HuH-7.5 (cell line): ENCODE data around the gene OPRL1.

ENCODE experiments used
- DNase-seq: peaks from one replicate; pipeline ENCODE4 v3.0.0; 2011; ENCODE audit warnings: low spot score

Gene OPRL1

DNA sequence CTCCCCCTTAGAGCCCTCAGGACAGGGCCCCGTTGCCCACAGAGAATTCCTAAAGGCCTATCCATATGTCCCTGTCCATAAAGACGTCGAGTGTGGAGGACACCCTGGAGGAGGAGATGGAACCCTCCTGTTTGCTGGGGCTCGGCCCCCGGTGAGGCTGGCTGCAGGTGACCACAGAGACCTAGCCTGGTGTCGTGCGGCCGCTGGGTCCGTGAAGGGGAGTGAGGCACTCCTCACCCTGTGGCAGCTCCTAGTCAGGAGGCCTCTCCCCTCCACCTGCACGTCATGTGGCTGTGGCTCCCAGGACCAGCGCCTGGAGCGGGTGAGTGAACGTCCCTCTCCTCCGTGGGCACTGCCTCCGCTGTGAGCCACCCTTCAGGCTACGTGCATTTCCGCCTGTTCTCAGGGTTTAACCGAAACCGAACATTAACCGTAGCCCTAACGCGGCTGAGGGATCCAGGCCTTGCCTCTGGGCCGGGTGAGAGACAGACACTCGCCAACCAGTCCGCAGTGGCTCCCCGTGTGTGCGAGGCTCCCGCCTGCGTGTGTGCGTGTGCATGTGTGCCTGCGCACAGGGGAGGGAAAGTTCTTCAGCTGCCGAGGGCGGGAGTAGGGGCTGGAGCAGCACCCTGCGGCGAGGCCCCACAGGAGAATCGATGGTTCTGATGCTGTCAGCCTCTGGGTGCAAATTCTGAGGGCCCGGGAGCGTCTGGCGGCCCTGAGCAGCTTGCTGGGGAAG lies 22.8 kb upstream of the OPRL1 start:
- DNase-seq = no peak

DNA sequence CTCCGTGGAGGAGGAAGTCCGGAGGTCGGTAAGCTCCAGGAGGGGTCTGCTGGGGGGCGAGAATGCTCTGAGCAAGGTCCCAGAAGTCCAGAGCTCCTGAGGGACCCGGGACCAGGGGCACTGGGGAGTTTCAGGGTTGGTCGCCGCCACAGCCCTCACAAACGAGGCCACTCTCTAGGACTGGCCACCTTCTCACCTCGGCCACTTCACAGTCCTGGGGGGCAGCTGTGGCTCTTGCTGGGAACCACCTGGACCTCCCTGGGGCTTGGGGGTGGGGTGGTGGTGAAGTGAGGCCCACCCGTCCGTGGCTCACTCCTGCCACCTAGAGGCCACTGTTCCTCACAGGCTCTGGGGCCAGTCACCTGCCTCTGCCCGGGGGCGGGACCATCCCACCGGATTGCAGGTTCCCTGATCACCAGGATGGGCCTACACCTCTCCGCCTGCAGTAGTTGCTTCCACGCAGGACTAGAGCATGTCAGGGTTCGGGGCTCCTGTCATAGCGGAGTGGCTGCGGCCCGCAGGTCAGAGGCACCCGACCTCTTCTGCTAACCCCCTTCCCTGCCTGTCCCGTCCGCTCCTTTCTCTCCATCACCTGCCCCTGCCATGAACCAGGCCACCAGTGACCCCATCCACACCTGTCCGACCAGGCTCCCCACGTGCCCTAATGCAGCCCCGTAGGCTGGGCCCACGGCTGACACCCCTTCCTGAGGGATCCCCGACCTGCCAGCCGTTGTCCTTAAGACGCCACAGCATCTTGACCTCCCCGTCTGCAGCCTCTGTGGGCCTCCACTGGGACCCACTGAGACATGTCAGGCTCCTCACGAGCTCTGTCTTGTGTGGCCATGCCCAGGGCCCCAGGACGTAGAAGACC lies 22.0 kb upstream of the OPRL1 start:
- peak; percentile 99 for DNase-seq

DNA sequence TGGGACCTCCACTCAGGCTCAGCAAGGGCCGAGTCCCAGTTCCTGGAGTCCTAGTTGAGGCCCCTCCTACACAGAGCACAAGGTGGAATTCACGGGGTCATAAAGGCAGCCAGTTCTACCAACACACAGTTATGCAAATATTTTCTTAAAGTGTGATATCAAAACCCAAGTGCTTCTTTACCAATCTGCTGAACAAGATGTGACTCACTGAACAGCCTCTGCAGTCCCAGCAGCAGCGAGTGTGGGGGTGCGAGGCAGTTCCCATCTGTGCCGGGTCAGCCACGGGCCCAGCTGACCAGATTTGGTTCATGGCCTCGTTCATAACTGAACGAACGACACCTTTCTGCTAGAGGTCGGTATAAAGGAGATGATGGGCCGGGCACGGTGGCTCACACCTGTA lies 21.3 kb upstream of the OPRL1 start:
- DNase-seq = no peak

DNA sequence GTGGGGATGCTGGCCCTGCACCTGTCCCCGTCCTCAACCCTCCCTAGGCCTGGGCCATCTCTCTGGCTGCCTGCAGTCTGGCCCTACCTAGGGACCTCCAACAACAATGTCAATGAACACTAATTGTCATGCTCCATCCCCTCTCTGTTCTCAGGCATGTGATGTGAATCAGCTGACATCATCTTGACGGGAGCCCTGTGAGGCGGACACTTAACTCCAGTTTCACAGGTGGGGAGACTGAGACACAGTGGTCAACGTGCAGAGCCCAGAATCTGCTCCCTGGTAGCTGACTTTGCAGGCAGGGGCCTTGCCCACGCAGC lies 17.6 kb upstream of the OPRL1 start:
- no peak for DNase-seq

DNA sequence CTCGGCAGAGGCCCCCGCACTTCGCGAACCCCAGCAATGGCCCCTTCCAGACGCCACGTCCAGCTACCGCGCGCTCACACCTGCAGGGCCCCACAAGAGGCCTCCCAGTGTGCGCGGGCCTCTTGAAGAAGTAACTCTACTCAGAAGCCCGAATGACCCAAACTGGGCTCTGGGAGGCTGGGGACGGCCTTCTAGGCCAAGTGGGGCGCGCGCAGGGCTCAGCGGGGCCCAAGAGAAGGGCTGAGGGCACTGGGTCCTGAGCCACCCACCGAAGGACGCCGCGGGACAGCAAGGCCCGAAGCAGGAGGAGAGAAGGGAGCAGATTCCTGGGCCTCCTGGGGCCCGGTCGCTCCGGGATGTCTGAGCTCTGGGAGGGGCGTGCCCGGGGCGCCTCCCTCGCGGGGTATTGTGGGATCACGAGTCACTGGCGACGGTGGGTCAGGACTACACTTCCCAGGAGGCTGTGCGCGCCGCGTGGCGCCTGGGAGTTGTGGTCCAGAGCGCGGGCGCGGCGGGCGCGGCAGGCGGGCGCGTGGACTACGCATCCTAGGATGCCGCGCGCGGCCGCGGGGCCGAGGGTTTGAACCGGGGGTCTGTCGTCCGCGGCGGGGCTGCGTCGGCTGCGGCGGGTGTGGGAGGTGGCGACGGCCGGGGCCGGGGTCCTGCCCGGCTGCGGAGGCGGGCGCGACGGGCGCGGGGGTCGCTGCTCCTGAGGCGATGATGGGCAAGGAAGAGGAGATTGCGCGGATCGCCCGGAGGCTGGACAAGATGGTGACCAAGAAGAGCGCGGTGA lies 17.1 kb upstream of the OPRL1 start, which contains the start of gene TCEA2:
Gene TCEA2 (plus strand): TSS at position 603 of the 793 bp plus-strand sequence. CDS start 115 bp downstream, at position 718.
- peak; percentile 100 for DNase-seq

DNA sequence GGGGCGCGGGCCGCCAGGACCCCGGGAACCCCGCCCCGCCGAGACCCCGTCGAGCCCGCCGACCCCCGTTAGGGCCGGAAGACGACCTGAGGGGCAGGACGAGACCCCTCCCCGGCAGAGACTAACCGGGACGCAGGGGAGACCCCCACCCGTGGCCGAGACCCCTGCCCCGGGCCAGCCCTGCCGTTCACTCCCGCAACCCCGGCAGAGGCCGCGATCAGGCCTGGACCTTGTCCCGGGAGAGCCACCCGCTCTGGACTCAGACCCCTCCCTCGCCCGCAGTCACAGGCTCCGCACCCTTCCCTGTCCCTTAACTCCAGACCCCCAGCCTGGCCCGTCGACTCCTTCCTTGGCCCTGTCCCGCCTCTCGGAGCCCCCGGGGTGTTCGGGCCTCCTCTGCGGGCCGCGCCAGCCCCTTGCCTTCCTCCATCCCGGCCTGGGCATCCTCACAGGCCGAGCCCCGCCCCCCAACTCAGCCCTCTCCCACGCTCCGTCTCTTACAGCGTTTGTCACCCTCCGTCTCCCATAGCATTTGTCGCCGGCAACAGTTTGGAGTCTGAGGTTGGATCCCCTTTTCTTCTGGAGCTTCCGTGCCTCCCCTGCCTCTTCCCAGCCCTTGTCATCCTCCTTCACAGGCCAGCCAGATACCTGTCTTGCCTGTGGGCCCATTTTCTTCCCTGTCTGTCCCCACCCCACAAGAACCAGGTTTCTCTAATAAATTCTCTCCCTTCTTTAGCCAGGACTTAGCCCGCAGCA lies 16.3 kb upstream of the OPRL1 start:
- peak; percentile 73 for DNase-seq

DNA sequence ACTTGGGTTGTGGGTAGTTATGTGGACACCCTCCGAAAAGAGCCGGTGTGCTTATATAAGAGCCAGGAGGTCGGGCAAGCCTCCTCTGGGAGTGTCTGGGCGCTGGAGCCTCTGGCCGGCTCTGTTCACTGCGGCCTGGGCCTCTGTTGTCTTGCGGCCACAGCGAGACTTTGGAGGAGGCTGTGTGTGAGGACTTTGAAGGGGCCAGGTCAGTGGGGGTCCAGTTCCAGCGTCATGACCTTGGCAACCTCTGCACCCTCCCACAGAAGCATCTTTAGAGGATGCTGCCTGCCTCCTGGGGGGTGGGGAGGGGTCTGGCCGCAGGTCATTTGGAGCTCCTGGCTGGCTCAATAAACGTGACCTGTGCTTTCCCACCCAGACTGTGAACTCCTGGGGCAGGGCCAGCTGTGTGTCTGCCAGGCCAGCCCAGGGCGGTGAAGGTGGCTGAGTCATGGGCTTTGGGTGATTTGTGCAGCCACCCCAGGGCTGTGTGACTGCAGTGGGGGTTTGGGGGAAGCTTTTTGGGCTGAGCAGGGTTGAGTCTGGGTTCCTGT lies 15.7 kb upstream of the OPRL1 start:
- DNase-seq = no peak

DNA sequence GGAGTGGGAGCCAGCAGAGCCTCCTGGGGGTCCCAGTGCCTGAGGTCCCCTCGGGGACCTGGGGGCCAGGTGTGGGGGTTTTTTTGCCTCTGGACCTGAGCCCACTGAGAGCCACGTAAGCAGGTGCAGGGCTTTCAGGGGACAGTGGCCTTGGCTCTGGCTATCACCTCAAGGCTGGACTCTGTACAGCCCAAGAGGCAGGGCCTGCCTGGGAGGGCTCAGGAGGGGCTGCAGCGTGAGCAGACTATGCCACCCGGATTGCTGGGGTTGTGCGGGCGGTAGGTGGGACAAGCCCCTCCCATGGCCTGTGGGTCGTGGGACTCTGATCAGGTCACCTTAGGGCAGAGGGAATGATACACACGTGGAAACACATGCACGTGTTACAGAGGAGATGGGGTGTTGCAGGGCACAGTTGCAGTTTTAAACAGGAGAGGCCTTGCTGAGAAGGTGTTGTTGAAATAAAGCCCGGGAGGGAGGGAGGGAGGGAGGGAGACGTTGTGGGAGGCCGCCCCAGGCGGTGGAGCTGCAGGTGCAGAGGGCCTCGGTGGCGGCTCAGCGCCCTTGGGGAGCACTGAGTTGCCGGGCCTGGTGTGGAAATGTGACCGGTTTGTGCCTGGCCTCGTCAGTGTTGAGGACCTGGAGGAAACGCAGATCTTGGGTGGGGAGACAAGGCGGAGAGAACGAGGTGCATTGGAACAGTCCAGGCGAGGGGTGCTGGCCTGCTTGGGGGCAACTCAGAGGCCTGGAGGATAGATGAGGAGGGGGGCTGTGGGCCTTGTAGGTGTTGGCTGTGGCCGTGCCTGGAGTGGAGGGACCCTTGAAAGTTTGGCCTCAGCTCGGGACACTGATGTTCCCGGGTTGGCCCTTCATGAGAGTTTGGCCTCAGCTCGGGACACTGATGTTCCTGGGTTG lies 14.6 kb upstream of the OPRL1 start:
- DNase-seq = no peak

DNA sequence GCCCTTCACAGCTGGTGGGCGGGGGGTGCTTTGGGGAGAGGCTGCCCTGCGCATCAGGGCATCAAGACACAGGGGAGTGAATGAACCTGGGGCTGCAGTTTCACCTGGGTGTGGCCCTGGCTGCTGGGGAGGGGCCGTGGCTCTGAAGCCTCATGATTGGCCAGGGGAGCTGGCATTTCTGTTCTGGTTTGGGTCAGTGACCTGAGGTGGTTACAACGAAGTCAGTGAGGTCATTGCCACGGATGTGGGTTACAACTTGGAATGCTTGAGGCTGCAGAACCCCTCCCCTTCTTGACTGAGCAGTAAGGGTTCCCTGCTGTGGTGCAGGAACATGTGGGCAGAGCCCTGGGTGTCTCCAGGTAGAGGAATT lies 13.9 kb upstream of the OPRL1 start:
- peak; percentile 66 for DNase-seq

DNA sequence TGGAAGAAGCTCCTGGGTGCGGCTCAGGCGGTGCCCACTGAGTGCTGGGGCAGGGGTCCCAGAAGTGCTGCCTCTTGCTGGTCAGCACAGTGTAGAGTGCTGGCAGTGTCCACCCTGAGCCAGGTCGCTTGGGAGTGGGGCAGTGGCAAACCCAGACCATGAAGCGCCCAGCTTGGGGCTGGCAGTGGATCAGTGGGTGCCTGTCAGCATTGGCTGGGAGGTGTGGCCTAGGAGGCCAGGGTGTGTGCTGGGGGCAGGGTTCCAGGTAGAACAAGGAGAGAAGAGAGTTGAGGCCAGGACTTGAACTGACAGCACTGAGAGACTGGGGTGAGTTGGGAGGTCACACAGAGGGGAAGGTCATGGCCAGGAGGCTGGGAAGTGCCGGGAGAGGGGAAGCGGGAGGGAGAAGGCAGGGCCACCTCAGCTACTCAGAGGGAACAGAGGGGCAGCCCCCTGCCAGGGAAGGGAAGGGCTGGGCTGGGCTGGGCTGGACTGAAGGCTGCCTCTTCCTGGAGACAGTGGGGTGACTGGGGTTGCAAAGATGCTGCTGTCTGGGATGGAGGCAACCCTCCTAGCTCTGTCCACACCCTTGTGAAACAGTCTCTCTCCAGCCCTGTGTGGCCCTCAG lies 12.8 kb upstream of the OPRL1 start:
- DNase-seq = no peak

DNA sequence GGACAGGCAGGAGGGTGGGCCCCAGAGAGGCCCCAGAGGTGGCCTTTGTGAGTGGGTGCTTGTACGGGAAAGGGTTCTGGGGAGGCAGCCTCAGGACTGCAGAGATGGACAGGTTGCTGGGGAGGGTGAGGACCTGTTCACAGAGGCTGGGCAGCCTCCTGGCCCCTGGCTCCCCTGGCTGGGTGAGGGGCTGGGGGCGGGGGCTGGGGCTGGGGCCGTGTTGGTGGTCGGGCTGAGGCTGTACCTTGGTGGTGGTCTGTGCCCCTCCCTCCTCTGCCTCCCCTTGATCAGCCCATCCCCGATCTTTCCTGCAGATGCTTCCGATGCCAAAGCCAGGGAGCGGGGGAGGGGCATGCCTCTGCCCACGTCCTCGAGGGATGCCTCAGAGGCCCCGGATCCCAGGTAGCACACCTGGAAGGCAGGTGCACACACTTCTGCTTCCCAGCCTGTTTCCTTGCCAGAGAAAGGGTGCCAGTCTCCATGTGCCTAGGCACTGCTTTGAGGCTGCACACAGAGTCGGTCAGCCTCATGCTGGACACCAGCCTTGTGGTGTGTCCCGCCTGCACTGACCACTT lies 12.1 kb upstream of the OPRL1 start:
- DNase-seq = no peak

DNA sequence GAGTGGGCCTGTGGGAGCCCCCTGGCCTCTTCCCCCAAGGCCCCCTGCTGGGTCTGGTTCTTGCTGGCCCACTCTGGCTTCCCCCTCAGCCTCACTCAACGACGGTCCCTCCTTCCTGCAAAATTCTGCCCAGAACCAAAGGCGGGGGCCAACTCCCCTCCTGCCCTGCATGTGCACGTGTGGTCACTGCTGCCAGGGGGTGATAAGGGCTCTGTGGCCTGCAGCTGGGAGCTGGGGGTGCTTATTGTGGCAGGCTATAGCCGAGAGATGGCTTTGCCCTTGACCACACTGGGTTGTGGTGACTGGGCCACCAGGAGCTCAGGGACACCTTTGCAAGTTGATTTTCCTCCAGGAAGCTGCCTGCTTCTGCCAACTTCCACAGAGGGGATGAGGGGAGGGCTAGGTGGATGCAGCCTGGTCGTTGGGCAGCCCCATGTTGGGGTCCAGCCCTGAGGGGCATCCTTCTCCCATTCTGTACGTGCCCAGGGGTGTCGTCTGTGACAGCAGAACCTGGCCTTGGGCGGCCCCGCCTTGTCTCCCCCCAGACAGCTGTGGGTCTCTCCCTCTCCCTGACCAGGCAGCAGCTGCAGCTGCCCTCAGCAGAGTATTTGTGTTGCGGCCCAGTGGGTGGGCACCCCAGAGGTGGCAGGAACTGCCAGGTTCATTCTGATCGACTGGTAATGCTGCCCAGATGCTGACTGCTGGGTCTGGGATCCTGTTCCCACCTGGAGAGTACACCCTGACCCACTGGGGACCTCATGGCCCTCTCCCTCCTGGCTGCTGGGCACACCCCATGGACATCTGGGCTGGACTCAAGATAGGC lies 11.3 kb upstream of the OPRL1 start:
- no peak for DNase-seq

DNA sequence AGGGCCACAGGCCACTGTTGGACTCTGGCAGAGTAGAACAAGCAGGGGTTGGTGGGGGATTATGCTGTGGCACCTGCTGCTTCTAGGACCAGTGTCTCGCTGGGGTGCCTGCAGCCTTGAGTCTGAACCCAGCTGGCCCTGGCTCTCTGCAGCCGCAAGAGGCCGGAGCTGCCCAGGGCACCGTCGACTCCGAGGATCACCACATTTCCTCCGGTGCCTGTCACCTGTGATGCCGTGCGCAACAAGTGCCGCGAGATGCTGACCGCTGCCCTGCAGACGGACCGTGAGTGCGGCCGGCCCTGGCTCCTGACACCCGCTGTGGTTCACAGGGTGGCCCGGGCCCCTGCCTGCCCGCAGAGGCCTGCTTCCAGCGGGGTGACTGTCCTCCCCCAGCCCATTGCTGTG lies 10.7 kb upstream of the OPRL1 start:
- no peak for DNase-seq

DNA sequence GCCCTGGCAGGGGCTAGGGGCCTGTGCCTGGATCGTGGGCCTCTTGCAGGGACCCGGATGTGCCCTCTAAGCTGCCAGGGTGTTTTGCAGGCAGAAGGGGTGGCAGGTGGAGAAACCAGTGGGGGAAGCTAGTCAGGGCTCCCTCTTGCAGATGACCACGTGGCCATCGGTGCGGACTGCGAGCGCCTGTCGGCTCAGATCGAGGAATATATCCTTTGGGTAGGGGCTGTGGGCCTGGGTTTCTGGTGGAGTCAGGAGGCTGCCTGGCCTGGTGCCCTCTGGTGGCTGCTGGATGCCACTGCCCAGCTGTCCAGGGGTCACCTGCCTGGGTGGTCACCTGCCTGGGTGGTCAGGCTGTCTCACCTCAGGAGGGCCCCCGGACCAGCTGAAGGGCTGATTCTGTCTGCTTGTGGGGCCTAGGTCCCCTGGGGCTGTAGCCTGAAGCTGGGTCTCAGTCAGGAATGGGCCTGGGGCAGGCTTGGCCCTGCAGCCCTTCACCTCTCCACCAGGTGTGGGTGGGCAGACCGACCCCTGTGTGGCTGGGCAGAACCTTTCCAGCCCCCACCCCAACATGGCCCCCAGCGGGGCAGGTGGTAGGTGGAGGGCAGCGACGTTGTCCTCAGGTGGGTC lies 10.2 kb upstream of the OPRL1 start:
- peak; percentile 97 for DNase-seq

DNA sequence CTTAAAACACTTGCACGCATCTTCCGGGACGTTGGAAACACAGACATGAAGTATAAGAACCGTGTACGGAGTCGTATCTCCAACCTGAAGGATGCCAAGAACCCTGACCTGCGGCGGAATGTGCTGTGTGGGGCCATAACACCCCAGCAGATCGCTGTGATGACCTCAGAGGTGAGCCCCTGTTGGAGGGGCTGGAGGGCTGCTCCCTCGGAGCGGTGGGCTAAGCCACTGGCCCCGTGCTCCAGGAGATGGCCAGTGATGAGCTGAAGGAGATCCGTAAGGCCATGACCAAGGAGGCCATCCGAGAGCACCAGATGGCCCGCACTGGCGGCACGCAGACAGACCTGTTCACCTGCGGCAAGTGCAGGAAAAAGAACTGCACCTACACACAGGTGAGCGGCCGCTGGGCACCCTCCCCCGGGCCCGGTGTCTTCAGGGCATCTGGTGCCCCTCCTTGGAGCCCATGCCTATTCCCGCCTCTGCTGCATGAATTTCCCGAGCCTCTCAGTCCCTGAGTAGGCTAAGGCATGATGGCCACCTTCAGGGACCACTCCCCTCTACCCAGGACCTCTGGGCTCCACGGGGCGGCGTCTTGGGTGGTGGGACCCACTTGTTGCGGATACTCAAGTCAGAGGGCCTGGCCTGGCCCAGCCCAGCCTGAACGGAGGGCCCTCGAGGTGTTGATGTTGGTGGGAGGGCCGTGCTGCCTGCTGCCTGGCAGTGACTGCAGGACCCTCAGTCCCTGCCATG lies 9.5 kb upstream of the OPRL1 start:
- no peak for DNase-seq

DNA sequence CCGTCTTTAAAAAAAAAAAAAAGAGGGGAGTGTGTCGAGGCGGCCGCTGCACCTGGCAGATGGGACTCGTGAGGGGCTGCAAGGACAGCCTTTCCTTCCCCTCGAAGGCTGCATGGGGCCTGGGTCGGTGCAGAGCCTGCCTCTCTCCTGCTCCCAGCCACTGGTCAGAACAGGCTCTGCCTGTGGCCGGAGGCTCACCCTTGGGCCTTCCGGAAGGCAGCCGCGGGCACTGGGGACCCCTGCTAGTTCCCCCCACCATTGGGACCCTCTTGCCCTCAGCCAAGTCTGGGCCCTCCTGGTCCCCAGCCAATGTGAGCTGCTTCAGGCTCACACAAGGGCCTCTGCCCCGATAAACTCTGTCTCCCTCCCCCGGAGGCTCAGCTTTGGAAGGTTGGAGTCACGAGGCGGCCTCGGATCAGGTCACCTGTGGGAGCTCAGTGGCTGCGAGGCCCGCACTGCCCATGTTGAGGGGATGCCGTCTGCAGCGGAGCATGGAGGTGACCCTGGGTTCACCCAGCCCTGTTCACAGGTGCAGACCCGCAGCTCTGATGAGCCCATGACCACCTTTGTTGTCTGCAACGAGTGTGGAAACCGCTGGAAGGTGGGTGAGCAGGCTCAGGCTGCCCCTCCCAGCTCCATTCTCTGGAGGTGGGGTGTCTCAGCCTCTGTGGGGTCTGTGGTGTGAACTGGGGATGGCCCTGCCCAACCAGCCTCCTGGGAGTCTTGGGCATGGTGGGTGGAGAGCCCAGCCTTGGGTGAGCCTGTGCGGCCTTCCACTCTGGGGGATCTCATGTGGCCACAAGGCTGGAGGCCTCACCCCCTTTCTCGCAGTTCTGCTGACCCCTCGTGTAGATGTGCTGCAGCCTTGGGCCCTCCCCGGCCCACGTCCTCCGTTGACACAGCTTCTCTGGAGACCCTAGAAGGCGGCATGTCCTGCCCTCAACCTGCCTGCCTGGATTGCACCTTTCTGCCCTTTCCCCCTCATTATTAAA lies 8.2 kb upstream of the OPRL1 start:
- DNase-seq = no peak
